Calu3 (cell line): Measurements from ENCODE around the gene ZNF431. TPM values are rescaled to one million over a fixed set of nuclear protein-coding genes. Genes with fewer than 3 reads are reported as not detected.

ENCODE experiments used
- BruUV-seq: library from RNA; stranded (reverse); fragments of 400-500 nt; replicated peaks from 2 replicates; lab custom pipeline; 2021; lab: Mats Ljungman, UMichigan
- CTCF ChIA-PET: fragments of 300-600 bp; sonication (Branson Sonifier 250); formaldehyde crosslinking; loops from one replicate; lab custom pipeline; 2022; ENCODE audit warnings: antibody characterized with exemption; lab: Charles Lee
- DNase-seq: peaks from one replicate; pipeline ENCODE4 v3.0.0; 2022
- H3K27ac Mint-ChIP-seq: one replicate; pipeline ENCODE4 v1.8.0; 2022; ENCODE audit warnings: mixed read lengths; ENCODE audit not compliant: unreplicated experiment
- H3K27me3 Mint-ChIP-seq: one replicate; pipeline ENCODE4 v1.8.0; 2022; ENCODE audit warnings: mixed read lengths; ENCODE audit not compliant: unreplicated experiment
- H3K36me3 Mint-ChIP-seq: one replicate; pipeline ENCODE4 v1.8.0; 2022; ENCODE audit warnings: mild to moderate bottlenecking, moderate library complexity, mixed read lengths; ENCODE audit not compliant: insufficient read depth, unreplicated experiment
- H3K4me1 Mint-ChIP-seq: one replicate; pipeline ENCODE4 v1.8.0; 2022; ENCODE audit warnings: mild to moderate bottlenecking, low read depth, mixed read lengths; ENCODE audit not compliant: unreplicated experiment
- H3K4me3 Mint-ChIP-seq: one replicate; pipeline ENCODE4 v1.8.0; 2022; ENCODE audit warnings: mild to moderate bottlenecking, low read depth, moderate library complexity, mixed read lengths; ENCODE audit not compliant: unreplicated experiment
- H3K9me3 Mint-ChIP-seq: one replicate; pipeline ENCODE4 v1.8.0; 2022; ENCODE audit warnings: low read depth, mixed read lengths; ENCODE audit not compliant: unreplicated experiment
- CTCF ChIP-seq: fragments of 200-600 bp; IDR thresholded peaks from one replicate; pipeline ENCODE4 v1.8.0; 2022; ENCODE audit warnings: antibody characterized with exemption; ENCODE audit not compliant: unreplicated experiment
- intact Hi-C: fragments of 100-400 bp; cut with micrococcal nuclease; formaldehyde crosslinking; loops from one replicate; pipeline ENCODE4 v1.10.0; 2022; ENCODE audit not compliant: unreplicated experiment
- total RNA-seq: library from RNA; stranded (reverse); gene quantifications from 2 replicates; pipeline ENCODE4 v1.2.3, GENCODE V29; 2022

The ZNF431 gene
- total RNA-seq, 1 experiment from 2014 or later = 6.6 TPM

GRCh38 chr19:21117041-21117907, 24.6 kb upstream of the ZNF431 start:
- no peak overlapping the region for H3K27ac Mint-ChIP-seq
- no TSS peak for BruUV-seq
- TF ChIP-seq CTCF = no peak
- no peaks in the 10 kb centered on the region for H3K27me3 Mint-ChIP-seq
- no peak overlapping the region for H3K4me3 Mint-ChIP-seq
- DNase-seq = no peak
- CTCF ChIA-PET = no interaction called here
- no peaks in the 10 kb centered on the region for H3K36me3 Mint-ChIP-seq
- H3K9me3 Mint-ChIP-seq = peaks cover 7% of the 10 kb centered on the region
- intact Hi-C loops = no loop called here
- H3K4me1 Mint-ChIP-seq = no peaks in the 10 kb centered on the region

GRCh38 chr19:21126078-21126477, 15.8 kb upstream of the ZNF431 start:
- no peaks in the 10 kb centered on the region for H3K36me3 Mint-ChIP-seq
- H3K27me3 Mint-ChIP-seq = no peaks in the 10 kb centered on the region
- H3K9me3 Mint-ChIP-seq = peaks cover 4% of the 10 kb centered on the region
- CTCF ChIA-PET = no interaction called here
- intact Hi-C loops = no loop called here
- H3K4me3 Mint-ChIP-seq = no peak overlapping the region
- no peaks in the 10 kb centered on the region for H3K4me1 Mint-ChIP-seq
- no peak for TF ChIP-seq CTCF
- no peak for DNase-seq
- H3K27ac Mint-ChIP-seq = no peak overlapping the region
- BruUV-seq = no TSS peak

GRCh38 chr19:21127001-21127400, 14.8 kb upstream of the ZNF431 start:
- intact Hi-C loops = no loop called here
- H3K27me3 Mint-ChIP-seq = no peaks in the 10 kb centered on the region
- H3K27ac Mint-ChIP-seq = no peak overlapping the region
- H3K4me1 Mint-ChIP-seq = no peaks in the 10 kb centered on the region
- H3K9me3 Mint-ChIP-seq = peaks cover 4% of the 10 kb centered on the region
- TF ChIP-seq CTCF = no peak
- CTCF ChIA-PET = no interaction called here
- no peak for DNase-seq
- H3K4me3 Mint-ChIP-seq = no peak overlapping the region
- H3K36me3 Mint-ChIP-seq = no peaks in the 10 kb centered on the region
- BruUV-seq = no TSS peak

- Mint-ChIP-seq H3K4me3 (no peak overlapping the region), H3K27ac (no peak overlapping the region), H3K9me3 (peaks cover 4% of the 10 kb centered on the region), H3K4me1 (no peaks in the 10 kb centered on the region), H3K36me3 (no peaks in the 10 kb centered on the region), H3K27me3 (no peaks in the 10 kb centered on the region)
- TF ChIP-seq CTCF = no peak
- DNase-seq = no peak
- BruUV-seq = no TSS peak
- intact Hi-C loops = no loop called here
- CTCF ChIA-PET = no interaction called here
Measured at GRCh38 chr19:21127898-21128297, 13.9 kb upstream of the ZNF431 start.
